Measurements from ENCODE around the gene DDOST.

The DDOST gene

GRCh38 chr1:20660847-20661206 is 342 bp downstream of the DDOST start:
- Histone ChIP-seq H3K9me3 (ENCODE audit: low read depth, low read length) (no peaks in the 10 kb centered on the region), H3K36me3 (ENCODE audit: insufficient read depth, low read length) (peaks cover 38% of the 10 kb centered on the region), H3K9ac (ENCODE audit: insufficient read length) (peak overlapping the region; percentile 91), H3K27ac (no peak overlapping the region), H3K4me3 (peak overlapping the region; percentile 83)
- DNase-seq (ENCODE audit: low read depth, low spot score): no peak
- no peak for TF ChIP-seq EZH2 (IDR thresholded peaks at IDR 0.05)
- no peak for TF ChIP-seq FOXP2 (optimal IDR thresholded peaks at IDR 0.05; ENCODE audit: control extremely low read depth, extremely low read length, insufficient read depth)
- TF ChIP-seq POLR2AphosphoS5 (IDR thresholded peaks at IDR 0.05; ENCODE audit: borderline replicate concordance, low read depth, low read length): no peak

- Histone ChIP-seq H3K27ac (no peak overlapping the region), H3K36me3 (ENCODE audit: insufficient read depth, low read length) (peaks cover 43% of the 10 kb centered on the region), H3K9me3 (ENCODE audit: low read depth, low read length) (no peaks in the 10 kb centered on the region), H3K9ac (ENCODE audit: insufficient read length) (peak overlapping the region; percentile 91), H3K4me3 (peak overlapping the region; percentile 83)
- no peak for DNase-seq (ENCODE audit: low read depth, low spot score)
- TF ChIP-seq POLR2AphosphoS5 (IDR thresholded peaks at IDR 0.05; ENCODE audit: borderline replicate concordance, low read depth, low read length) (no peak), FOXP2 (optimal IDR thresholded peaks at IDR 0.05; ENCODE audit: control extremely low read depth, extremely low read length, insufficient read depth) (no peak), EZH2 (IDR thresholded peaks at IDR 0.05) (no peak)
Measured at GRCh38 chr1:20660363-20660762, 806 bp downstream of the DDOST start.

DNA sequence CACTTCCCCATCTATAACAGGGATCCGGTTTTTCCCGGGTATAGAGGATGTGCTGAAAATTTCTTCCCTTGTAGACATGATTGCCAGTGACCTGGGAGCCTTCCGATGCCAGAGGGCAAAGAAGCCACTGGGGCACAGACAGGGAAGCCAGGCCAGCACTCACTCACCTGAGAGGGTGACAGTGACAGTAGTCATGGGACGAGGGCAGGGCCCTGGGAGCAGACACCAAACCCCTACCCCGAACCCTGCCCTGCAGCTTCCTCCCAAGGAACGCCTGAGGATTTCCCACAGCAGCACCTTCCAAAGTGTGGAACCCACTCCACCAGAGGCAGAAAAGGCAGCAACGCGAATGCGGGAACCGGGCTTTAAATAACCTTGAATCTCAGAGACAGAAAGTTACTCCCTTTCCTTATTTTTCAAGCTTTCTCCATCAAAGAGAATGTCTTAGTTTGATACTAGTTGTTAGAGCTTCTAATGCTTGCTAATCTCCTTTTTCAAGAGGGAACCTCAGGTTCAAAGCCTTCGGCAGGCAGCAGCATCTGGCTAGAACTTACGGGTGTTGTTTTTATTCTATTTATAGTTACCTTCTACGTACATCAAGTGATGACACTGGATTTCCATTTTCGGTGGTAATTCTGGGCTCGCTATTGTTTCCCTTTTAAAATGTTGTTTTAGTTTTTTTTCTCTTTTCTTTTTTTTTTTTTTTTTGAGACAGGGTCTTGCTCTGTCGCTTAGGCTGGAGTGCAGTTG is 2.8 kb downstream of the DDOST start:
- H3K9me3 ChIP-seq (ENCODE audit: low read depth, low read length): no peaks in the 10 kb centered on the region
- no peak overlapping the region for H3K9ac ChIP-seq (ENCODE audit: insufficient read length)
- TF ChIP-seq EZH2 (IDR thresholded peaks at IDR 0.05) (no peak), POLR2AphosphoS5 (IDR thresholded peaks at IDR 0.05; ENCODE audit: borderline replicate concordance, low read depth, low read length) (no peak), FOXP2 (optimal IDR thresholded peaks at IDR 0.05; ENCODE audit: control extremely low read depth, extremely low read length, insufficient read depth) (no peak)
- no peak overlapping the region for H3K27ac ChIP-seq
- DNase-seq (ENCODE audit: low read depth, low spot score): no peak
- no peak overlapping the region for H3K4me3 ChIP-seq
- H3K36me3 ChIP-seq (ENCODE audit: insufficient read depth, low read length): peaks cover 59% of the 10 kb centered on the region

- H3K36me3 ChIP-seq (ENCODE audit: insufficient read depth, low read length): peaks cover 72% of the 10 kb centered on the region
Measured at GRCh38 chr1:20657024-20657423, 4.1 kb downstream of the DDOST start.

GRCh38 chr1:20654104-20654690 is 7.0 kb downstream of the DDOST start:
- Histone ChIP-seq H3K9me3 (ENCODE audit: low read depth, low read length) (no peaks in the 10 kb centered on the region), H3K4me3 (no peak overlapping the region), H3K36me3 (ENCODE audit: insufficient read depth, low read length) (peaks cover 85% of the 10 kb centered on the region), H3K27ac (no peak overlapping the region), H3K9ac (ENCODE audit: insufficient read length) (no peak overlapping the region)
- TF ChIP-seq FOXP2 (optimal IDR thresholded peaks at IDR 0.05; ENCODE audit: control extremely low read depth, extremely low read length, insufficient read depth) (no peak), POLR2AphosphoS5 (IDR thresholded peaks at IDR 0.05; ENCODE audit: borderline replicate concordance, low read depth, low read length) (no peak)
- no peak for DNase-seq (ENCODE audit: low read depth, low spot score)

More at GRCh38 chr1:20657024-20657423, 4.1 kb downstream of the DDOST start:
- Histone ChIP-seq H3K4me3 (no peak overlapping the region), H3K27ac (no peak overlapping the region), H3K9ac (ENCODE audit: insufficient read length) (no peak overlapping the region), H3K9me3 (ENCODE audit: low read depth, low read length) (no peaks in the 10 kb centered on the region)
- TF ChIP-seq FOXP2 (optimal IDR thresholded peaks at IDR 0.05; ENCODE audit: control extremely low read depth, extremely low read length, insufficient read depth) (no peak), EZH2 (IDR thresholded peaks at IDR 0.05) (no peak), POLR2AphosphoS5 (IDR thresholded peaks at IDR 0.05; ENCODE audit: borderline replicate concordance, low read depth, low read length) (no peak)
- DNase-seq (ENCODE audit: low read depth, low spot score): no peak

GRCh38 chr1:20652300-20652699 is 8.9 kb downstream of the DDOST start:
- H3K27ac ChIP-seq: no peak overlapping the region
- H3K9me3 ChIP-seq (ENCODE audit: low read depth, low read length): no peaks in the 10 kb centered on the region
- TF ChIP-seq EZH2 (IDR thresholded peaks at IDR 0.05): no peak
- no peak for TF ChIP-seq FOXP2 (optimal IDR thresholded peaks at IDR 0.05; ENCODE audit: control extremely low read depth, extremely low read length, insufficient read depth)
- no peak for TF ChIP-seq POLR2AphosphoS5 (IDR thresholded peaks at IDR 0.05; ENCODE audit: borderline replicate concordance, low read depth, low read length)
- no peak overlapping the region for H3K4me3 ChIP-seq
- DNase-seq (ENCODE audit: low read depth, low spot score): no peak
- H3K36me3 ChIP-seq (ENCODE audit: insufficient read depth, low read length): peaks cover 75% of the 10 kb centered on the region
- no peak overlapping the region for H3K9ac ChIP-seq (ENCODE audit: insufficient read length)

DNA sequence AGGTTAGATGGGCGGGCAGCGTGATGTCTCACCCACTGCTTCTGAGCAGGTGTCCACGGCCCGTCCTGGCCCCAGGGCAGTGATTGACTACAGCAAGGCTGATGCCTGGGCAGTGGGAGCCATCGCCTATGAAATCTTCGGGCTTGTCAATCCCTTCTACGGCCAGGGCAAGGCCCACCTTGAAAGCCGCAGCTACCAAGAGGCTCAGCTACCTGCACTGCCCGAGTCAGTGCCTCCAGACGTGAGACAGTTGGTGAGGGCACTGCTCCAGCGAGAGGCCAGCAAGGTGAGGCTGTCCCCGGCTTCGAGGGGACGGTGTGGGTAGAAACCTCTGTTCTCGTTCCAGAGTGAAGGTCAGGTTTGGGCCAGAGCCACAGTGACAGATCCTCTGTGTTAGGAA is 12.2 kb downstream of the DDOST start:
- Histone ChIP-seq H3K27ac (no peak overlapping the region), H3K4me3 (no peak overlapping the region), H3K36me3 (ENCODE audit: insufficient read depth, low read length) (peaks cover 46% of the 10 kb centered on the region; the same call in 1 of the 2 replicates), H3K9ac (ENCODE audit: insufficient read length) (no peak overlapping the region), H3K9me3 (ENCODE audit: low read depth, low read length) (no peaks in the 10 kb centered on the region)
- DNase-seq (ENCODE audit: low read depth, low spot score): no peak
- TF ChIP-seq POLR2AphosphoS5 (IDR thresholded peaks at IDR 0.05; ENCODE audit: borderline replicate concordance, low read depth, low read length) (no peak), FOXP2 (optimal IDR thresholded peaks at IDR 0.05; ENCODE audit: control extremely low read depth, extremely low read length, insufficient read depth) (no peak), EZH2 (IDR thresholded peaks at IDR 0.05) (no peak)

DNA sequence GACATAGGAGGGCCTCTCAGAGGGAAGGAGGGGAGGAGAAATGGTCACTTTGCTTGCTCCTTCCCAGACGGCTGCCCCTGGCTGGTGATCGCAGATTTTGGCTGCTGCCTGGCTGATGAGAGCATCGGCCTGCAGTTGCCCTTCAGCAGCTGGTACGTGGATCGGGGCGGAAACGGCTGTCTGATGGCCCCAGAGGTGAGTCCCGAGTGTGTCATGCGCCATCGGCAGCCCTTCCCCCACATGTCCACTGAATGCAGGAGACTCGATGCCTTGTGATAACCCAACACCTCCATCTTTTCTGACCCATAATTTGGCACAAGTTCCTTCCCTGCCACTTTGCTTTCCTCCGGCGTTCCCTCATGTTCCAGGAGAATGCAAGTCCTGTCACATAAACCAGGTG is 12.7 kb downstream of the DDOST start:
- DNase-seq (ENCODE audit: low read depth, low spot score): no peak
- Histone ChIP-seq H3K4me3 (no peak overlapping the region), H3K27ac (no peak overlapping the region), H3K36me3 (ENCODE audit: insufficient read depth, low read length) (peaks cover 41% of the 10 kb centered on the region; the same call in 1 of the 2 replicates), H3K9ac (ENCODE audit: insufficient read length) (no peak overlapping the region), H3K9me3 (ENCODE audit: low read depth, low read length) (no peaks in the 10 kb centered on the region)
- TF ChIP-seq EZH2 (IDR thresholded peaks at IDR 0.05) (no peak), FOXP2 (optimal IDR thresholded peaks at IDR 0.05; ENCODE audit: control extremely low read depth, extremely low read length, insufficient read depth) (no peak), POLR2AphosphoS5 (IDR thresholded peaks at IDR 0.05; ENCODE audit: borderline replicate concordance, low read depth, low read length) (no peak)

Measured in SK-N-MC (cell line).